Activated T-cell treated with anti-CD3 and anti-CD28 coated beads, Interleukin-2, amount 50 U/mL, for 72 hours (primary cell): Measurements from ENCODE around the gene DPYSL5. TPM values are rescaled to one million over a fixed set of nuclear protein-coding genes. Genes with fewer than 3 reads are reported as not detected.

Source experiments
- ATAC-seq, 2 donors: fragments of 150-1000 bp; cut with Tn5 transposase; replicated peaks in 1 of 2; 2 replicates each; pipeline ENCODE4 v1.10.0; 2021; ENCODE audit warnings: moderate library complexity in 2 of 2, mild to moderate bottlenecking in 1 of 2
- DNase-seq, 2 donors: peaks; one replicate each; pipeline ENCODE4 v3.0.0; 2021 to 2022; ENCODE audit warnings: mixed read lengths in 1 of 2
- H3K27ac Mint-ChIP-seq: one replicate; pipeline ENCODE4 v1.8.0; 2022; ENCODE audit warnings: mild to moderate bottlenecking, moderate library complexity, mixed read lengths
- H3K27me3 Mint-ChIP-seq: one replicate; pipeline ENCODE4 v1.8.0; 2022; ENCODE audit warnings: low read depth, mixed read lengths
- H3K36me3 Mint-ChIP-seq, 2 donors: one replicate each; pipeline ENCODE4 v1.8.0; 2022; ENCODE audit warnings: mixed read lengths in 2 of 2, mild to moderate bottlenecking in 1 of 2; ENCODE audit not compliant: insufficient read depth in 2 of 2
- H3K4me1 Mint-ChIP-seq: one replicate; pipeline ENCODE4 v1.8.0; 2022; ENCODE audit warnings: low read depth, mixed read lengths
- H3K4me3 Mint-ChIP-seq, 2 donors: one replicate each; pipeline ENCODE4 v1.8.0; 2022; ENCODE audit warnings: mild to moderate bottlenecking in 2 of 2, mixed read lengths in 2 of 2, moderate library complexity in 2 of 2
- H3K9me3 Mint-ChIP-seq, 2 donors: one replicate each; pipeline ENCODE4 v1.8.0; 2022; ENCODE audit warnings: mixed read lengths in 2 of 2
- total RNA-seq, 2 donors: library from RNA; stranded (reverse); gene quantifications; one replicate each; pipeline ENCODE4 v1.2.3, GENCODE V29; 2022

Gene DPYSL5
- total RNA-seq, 2 donors from 2014 or later, result not detected

DNA sequence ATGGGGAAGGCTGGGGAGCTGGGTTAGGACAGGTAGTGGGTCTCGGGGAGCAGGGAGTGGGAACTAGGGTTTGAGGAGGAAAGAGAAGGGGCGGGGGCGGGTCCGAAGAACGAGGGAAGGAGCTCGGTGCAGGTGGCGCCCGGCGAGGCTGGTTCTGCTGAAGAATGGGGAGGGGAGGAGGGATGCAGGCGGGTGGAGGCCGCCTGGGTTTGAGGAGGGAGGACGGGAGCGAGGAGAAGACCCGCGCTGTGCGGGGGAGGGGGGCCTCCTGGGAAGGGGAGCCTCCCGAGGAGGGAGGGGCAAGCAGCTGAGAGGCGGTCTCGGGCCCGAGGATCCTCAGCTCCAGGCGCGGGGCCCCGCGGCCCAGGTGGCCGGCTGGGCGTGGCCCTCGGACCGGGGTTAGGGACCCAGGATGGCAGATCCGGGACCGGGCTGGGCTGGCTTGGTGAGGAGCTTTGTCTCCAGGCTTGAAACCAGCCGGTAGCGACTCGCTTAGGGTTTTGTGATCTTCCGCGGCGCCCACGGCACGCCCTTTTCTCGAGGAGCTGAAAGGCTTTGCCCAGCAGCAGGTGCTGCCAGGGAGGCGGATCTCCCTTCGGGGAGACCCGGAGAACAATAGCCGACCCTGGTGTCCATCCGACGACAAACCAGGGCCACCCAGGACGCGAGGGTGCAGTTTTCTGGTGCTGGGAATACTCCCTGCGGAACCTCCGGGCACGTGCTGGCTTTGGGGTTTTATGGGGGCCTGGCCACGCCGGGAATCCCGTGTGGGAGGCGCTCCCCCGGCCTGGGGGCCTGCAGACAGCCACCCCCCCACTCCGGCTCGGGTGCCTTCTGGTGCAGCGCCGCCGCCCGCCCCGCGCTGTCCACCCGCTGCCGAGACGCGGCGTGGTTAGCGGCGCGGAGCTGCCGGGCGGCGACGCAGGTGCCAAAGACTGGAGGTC is 1.4 kb downstream of the DPYSL5 start:
- peak; percentile 5 for DNase-seq
- H3K9me3 Mint-ChIP-seq, result no peaks in the 10 kb centered on the region
- ATAC-seq, result peak in 1 of 2 donors; percentile 7
- peaks cover 19% of the 10 kb centered on the region for H3K4me1 Mint-ChIP-seq
- H3K27me3 Mint-ChIP-seq, result peaks cover 58% of the 10 kb centered on the region
- H3K4me3 Mint-ChIP-seq, result peak overlapping the region; percentile 50 to 80
- H3K27ac Mint-ChIP-seq, result no peak overlapping the region
- H3K36me3 Mint-ChIP-seq, result no peaks in the 10 kb centered on the region

DNA sequence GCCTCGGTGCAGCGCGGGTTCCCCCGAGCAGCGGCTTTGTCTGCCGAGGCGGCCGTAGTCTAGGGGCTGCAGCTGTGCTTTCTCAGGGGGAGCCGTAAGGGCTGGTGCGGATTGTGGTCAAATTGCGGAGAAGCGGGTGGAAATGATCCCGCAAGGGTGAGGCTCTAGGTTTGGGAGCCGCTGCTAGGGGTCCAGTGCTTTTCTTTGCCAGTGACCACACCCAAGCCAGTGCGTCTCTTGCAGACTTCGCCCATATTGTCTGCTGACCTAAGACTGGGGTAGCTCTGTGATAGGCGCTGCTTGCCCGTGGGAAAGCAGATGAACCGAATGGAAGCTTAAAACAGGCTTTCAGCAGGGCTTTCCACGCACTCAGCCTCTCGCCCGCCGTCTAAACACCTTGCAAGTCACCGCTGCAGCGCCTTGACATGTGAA is 2.1 kb downstream of the DPYSL5 start:
- Mint-ChIP-seq H3K36me3 (no peaks in the 10 kb centered on the region), H3K27ac (no peak overlapping the region), H3K27me3 (peaks cover 56% of the 10 kb centered on the region), H3K4me3 (peak overlapping the region; percentile 31 to 51), H3K9me3 (no peaks in the 10 kb centered on the region), H3K4me1 (peaks cover 19% of the 10 kb centered on the region)
- no peak for ATAC-seq
- no peak for DNase-seq

DNA sequence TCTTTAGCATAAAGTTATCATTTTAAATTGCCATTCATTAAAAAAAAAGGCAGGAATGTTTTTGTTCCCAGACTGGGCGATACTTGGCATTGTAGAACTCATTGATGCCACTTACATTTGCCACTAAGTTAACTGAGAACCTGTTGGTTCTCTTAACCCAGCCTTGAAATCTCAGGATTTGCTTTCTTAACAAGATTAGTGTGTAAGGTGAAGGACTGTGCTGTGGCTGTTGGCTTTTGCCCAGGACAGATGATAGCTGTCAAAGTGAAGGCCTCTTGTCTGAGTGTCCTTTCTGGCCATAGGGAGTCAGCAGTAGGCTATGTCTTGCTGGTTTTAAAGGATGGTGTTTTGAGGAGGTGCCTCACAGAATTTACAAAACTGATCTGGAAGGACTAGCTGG is 2.6 kb downstream of the DPYSL5 start:
- Mint-ChIP-seq H3K4me1 (peaks cover 19% of the 10 kb centered on the region), H3K4me3 (peak overlapping the region in 1 of 2 donors; percentile 51), H3K36me3 (no peaks in the 10 kb centered on the region), H3K27me3 (peaks cover 54% of the 10 kb centered on the region), H3K27ac (no peak overlapping the region), H3K9me3 (no peaks in the 10 kb centered on the region)
- DNase-seq (no peak), ATAC-seq (no peak)

DNA sequence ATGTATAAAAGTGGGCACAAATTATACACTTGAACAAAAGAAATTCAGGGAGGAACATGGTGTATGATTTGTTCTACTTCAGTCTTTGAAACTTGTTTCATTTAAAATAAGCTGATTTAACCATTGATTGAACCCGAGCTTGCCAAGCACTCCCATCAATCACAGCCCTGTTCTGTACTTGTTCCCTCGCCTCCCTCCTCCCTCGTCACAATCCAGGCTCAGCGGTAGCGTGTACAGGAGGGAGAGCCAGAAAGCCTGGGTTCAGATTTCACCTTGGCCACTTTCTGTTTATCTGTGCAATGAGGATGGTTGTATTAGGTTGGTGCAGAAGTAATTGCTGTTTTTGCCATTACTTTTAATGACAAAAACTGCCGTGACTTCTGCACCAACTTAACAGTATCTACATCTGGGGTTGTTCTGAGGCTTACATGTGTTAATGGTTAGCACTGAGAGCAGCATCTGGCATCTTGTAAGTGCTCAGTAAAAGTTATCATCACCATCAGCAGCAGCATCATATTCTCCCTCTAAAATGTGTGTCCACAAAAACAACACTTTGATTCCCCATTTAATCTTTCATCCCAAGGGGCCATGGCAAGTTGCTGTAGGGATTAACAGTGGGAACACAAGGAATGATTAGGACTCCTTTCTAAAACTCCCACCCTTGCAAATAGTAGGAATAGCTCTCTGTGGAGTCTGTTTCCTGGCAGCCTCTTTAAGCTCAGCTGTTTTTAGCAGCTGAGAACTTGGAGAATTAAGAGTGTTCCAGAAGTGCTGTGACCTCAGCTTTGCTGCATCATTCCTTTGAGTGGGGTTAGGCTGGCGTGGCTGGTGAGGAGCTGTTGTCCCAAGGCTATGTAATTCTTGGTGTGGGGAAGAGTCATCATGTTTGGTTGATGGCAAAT is 4.7 kb downstream of the DPYSL5 start:
- H3K27me3 Mint-ChIP-seq, result peaks cover 41% of the 10 kb centered on the region
- no peak overlapping the region for H3K4me3 Mint-ChIP-seq
- H3K27ac Mint-ChIP-seq, result no peak overlapping the region

DNA sequence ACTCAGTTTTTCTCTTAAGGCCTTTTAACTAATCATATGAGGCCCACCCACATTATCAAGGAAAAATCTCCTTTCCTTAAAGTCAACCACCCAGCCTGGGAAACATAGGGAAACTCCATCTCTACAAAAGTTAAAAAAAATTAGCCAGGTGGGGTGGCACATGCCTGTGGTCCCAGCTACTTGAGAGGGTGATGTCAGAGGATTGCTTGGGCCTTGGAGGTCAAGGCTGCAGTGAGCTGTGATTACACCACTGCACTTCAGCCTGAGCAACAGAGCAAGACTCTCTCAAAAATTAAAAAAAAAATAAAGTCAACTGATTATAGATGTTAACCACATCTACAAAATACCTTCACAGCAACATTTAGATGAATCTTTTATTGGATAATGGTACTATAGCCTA is 5.8 kb downstream of the DPYSL5 start:
- peaks cover 4% of the 10 kb centered on the region for H3K4me1 Mint-ChIP-seq
- DNase-seq, result no peak
- H3K36me3 Mint-ChIP-seq, result no peaks in the 10 kb centered on the region
- H3K4me3 Mint-ChIP-seq, result no peak overlapping the region
- ATAC-seq, result no peak
- no peak overlapping the region for H3K27ac Mint-ChIP-seq
- peaks cover 39% of the 10 kb centered on the region for H3K27me3 Mint-ChIP-seq
- H3K9me3 Mint-ChIP-seq, result no peaks in the 10 kb centered on the region

More for the DNA sequence above, 4.7 kb downstream of the DPYSL5 start:
- H3K36me3 Mint-ChIP-seq, result no peaks in the 10 kb centered on the region
- DNase-seq, result no peak
- peaks cover 5% of the 10 kb centered on the region for H3K4me1 Mint-ChIP-seq
- H3K9me3 Mint-ChIP-seq, result no peaks in the 10 kb centered on the region
- ATAC-seq, result no peak

DNA sequence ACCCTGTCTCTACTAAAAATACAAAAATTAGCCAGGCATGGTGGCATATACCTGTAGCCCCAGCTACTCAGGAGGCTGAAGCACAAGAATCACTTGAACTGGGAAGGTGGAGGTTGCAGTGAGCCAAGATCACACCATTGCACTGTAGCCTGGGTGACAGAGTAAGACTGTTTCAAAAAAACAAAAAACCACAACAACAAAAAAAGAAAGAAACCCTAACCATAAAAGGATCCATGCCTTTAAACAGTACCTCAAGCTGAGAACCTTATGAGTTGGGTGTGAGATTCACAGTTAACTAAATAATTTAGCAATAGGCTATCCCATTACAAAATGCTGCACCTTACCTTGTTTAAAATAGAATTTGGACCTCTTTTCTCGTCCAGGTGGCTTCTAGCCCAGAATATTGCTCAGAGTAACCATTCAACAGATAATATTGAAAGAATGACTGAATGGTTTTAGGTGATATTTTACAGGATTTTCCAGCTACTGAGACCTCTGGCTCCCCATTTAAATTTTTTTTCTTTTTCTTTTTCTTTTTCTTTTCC is 6.4 kb downstream of the DPYSL5 start:
- Mint-ChIP-seq H3K27me3 (peaks cover 36% of the 10 kb centered on the region), H3K9me3 (no peaks in the 10 kb centered on the region), H3K36me3 (no peaks in the 10 kb centered on the region), H3K4me3 (no peak overlapping the region), H3K27ac (no peak overlapping the region), H3K4me1 (no peaks in the 10 kb centered on the region)
- DNase-seq (no peak), ATAC-seq (peak in 1 of 2 donors; percentile 52)

DNA sequence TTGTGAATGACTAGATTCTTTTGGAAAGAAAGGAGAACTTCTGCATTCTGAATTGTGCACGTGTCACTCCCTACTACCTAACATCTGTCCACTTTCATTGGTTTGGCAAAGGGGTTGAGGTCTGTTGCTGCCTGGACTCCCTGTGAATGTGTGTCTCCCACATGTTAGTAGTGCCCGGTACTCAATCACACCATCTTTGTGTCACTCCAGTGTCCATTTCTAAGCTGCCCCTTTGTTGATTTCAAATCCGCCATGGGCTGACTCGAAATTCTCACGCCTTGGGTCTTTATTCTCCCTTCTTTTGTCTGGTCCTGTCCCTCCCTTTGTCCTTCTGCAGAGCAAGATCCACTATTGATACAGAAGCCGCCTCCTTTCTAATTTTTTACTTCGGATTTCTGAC is 7.5 kb downstream of the DPYSL5 start:
- H3K36me3 Mint-ChIP-seq, result no peaks in the 10 kb centered on the region
- no peaks in the 10 kb centered on the region for H3K4me1 Mint-ChIP-seq
- peaks cover 39% of the 10 kb centered on the region for H3K27me3 Mint-ChIP-seq
- H3K27ac Mint-ChIP-seq, result no peak overlapping the region
- H3K4me3 Mint-ChIP-seq, result no peak overlapping the region
- no peaks in the 10 kb centered on the region for H3K9me3 Mint-ChIP-seq
- DNase-seq (no peak), ATAC-seq (no peak)

DNA sequence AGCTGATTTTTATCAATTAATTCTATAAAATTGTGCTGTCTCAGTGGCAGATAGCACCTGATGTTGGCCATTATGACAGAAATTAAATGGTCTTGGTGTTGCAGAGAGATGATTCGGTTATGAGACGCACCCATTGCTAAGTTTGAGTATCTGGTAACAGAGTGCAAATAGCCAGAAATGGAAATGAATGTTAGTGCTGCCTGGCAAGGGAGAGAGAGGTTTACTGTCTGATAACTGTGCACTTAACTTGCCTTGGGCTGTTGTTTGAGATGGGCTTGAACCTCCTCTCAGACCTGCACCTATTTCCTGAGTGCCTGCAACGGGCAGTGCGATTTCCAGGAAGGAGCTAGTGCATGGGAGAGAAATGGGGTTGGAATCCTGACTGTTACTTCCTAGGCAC is 11.7 kb downstream of the DPYSL5 start:
- Mint-ChIP-seq H3K9me3 (no peaks in the 10 kb centered on the region), H3K4me3 (no peak overlapping the region), H3K27ac (no peak overlapping the region), H3K36me3 (no peaks in the 10 kb centered on the region), H3K27me3 (peaks cover 25% of the 10 kb centered on the region), H3K4me1 (no peaks in the 10 kb centered on the region)
- DNase-seq (no peak), ATAC-seq (no peak)

DNA sequence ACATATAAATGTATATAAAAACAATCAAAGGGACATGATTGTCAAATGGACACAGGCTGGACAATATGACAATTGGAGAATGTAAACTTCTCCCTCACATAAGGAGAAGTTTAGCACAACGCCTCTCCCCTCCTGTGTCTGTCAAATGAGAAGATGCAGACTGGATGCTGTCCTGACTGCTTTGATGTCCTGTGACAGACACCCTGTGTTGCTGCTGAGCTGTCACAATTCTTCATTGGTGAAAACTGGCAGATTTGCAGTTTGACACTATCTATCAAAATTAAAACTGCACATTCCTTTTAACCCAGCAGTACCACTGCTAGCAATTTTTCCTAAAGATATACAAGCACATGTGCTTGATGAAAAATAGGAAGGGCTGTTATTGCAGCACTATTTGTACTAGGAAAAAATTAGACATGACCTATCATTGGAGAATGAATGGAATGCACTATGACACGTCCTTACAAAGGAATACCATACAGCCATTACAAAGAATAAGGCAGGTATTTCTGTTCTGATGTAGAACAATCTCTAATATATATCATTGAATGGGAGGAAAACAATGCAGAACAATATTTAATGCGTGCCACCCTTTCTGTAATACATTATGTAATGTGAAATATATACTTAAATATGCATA is 12.4 kb downstream of the DPYSL5 start:
- Mint-ChIP-seq H3K27me3 (peaks cover 24% of the 10 kb centered on the region), H3K4me3 (no peak overlapping the region), H3K36me3 (no peaks in the 10 kb centered on the region), H3K4me1 (no peaks in the 10 kb centered on the region), H3K27ac (no peak overlapping the region), H3K9me3 (no peaks in the 10 kb centered on the region)
- DNase-seq (no peak), ATAC-seq (no peak)

DNA sequence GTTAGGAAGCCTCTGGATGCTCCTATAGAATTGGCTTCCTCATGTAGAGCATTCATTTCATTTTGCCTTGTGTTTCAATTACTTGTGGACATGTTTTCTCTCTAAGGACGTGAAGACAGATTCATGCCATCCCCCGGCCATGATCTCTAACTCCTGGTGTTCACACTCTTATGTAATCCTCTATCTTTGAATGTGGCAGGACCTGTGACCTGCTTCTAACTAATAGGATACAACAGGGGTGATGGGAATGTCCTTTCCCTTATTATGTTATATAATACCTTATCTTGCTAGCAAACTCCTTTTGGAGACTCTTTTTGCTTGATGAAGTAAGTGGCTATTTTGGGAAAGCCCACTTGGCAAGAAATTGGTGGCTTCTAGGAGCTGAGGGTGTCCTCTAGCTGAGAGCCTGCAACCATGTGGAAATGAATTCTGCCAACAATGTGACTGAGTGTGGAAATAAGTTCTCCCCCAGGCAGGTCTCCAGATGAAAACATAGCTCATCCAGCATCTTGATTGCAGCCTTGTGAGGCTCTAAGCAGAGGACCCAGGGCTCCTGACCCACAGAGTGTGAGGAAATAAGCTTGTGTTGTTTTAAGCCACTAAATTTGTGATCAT is 13.8 kb downstream of the DPYSL5 start:
- H3K27me3 Mint-ChIP-seq, result peaks cover 18% of the 10 kb centered on the region
- H3K27ac Mint-ChIP-seq, result no peak overlapping the region
- no peaks in the 10 kb centered on the region for H3K9me3 Mint-ChIP-seq
- no peaks in the 10 kb centered on the region for H3K36me3 Mint-ChIP-seq
- no peak for DNase-seq
- no peak for ATAC-seq
- no peak overlapping the region for H3K4me3 Mint-ChIP-seq
- no peaks in the 10 kb centered on the region for H3K4me1 Mint-ChIP-seq

DNA sequence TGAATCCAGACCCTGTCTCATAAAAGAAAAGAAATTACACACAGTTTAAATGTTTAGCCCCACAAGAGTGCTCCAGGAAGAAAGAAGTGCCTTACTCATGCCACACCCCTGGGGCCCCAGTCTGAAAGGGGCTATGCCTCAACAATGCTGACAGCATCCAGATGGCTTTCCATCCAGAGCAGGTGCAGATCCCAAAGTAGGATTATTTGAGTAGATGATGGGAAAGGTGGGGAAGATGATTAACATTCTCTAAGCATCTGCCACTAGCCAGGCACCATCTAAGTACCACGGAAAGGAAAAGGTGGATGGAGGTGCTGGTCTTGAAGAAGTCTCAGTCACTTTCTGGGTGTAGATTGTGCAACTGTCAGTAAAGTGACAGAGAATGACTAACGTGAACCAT is 16.3 kb downstream of the DPYSL5 start:
- Mint-ChIP-seq H3K36me3 (no peaks in the 10 kb centered on the region), H3K27ac (no peak overlapping the region), H3K4me1 (no peaks in the 10 kb centered on the region), H3K4me3 (no peak overlapping the region), H3K27me3 (peaks cover 25% of the 10 kb centered on the region), H3K9me3 (no peaks in the 10 kb centered on the region)
- no peak for DNase-seq
- ATAC-seq, result no peak

DNA sequence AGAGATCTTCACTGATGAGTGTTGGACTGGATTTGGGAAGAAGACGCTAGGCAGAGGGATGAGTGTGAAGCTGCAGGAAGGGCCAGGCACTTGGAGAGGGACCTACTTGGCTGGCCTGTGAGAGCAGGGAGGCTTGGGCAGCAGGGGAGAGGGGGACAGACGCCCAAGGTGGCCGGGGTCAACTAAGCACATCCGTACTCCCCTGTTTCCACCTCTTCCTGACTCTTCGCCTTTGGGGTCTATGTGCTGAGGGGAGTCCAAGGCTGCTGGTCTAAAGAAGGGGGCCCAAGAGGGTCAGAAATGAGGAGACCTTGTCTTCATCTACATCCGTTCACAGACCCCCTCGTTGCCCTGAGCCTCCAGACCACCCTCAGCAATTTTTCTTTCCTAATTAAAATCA is 16.7 kb downstream of the DPYSL5 start:
- peaks cover 21% of the 10 kb centered on the region for H3K27me3 Mint-ChIP-seq
- no peak overlapping the region for H3K4me3 Mint-ChIP-seq
- no peak overlapping the region for H3K27ac Mint-ChIP-seq
- DNase-seq (no peak), ATAC-seq (no peak)
- no peaks in the 10 kb centered on the region for H3K36me3 Mint-ChIP-seq
- no peaks in the 10 kb centered on the region for H3K9me3 Mint-ChIP-seq
- no peaks in the 10 kb centered on the region for H3K4me1 Mint-ChIP-seq
